Measurements from ENCODE around the gene PIKFYVE. TPM values are rescaled to one million over a fixed set of nuclear protein-coding genes. Genes with fewer than 3 reads are reported as not detected.

PIKFYVE gene
- total RNA-seq, 1 experiment from 2014 or later: 32.1 TPM

GRCh38 chr2:208326016-208326415, 60.0 kb downstream of the PIKFYVE start:
- POLR2A ChIA-PET (ENCODE audit: low non-redundant PET): no interaction called here
- Histone ChIP-seq H3K27me3 (replicated peaks; ENCODE audit: insufficient read depth, low read depth, low read length, poor library complexity) (no peaks in the 10 kb centered on the region), H3K4me1 (ENCODE audit: insufficient read depth, low read length, poor library complexity, severe bottlenecking) (no peaks in the 10 kb centered on the region), H3K27ac (ENCODE audit: low read depth, low read length, poor library complexity, severe bottlenecking) (no peak overlapping the region), H3K9me3 (ENCODE audit: low read depth, low read length, poor library complexity, severe bottlenecking) (no peaks in the 10 kb centered on the region), H3K36me3 (ENCODE audit: insufficient read depth, low read length, poor library complexity, severe bottlenecking) (peaks cover 25% of the 10 kb centered on the region), H3K4me3 (ENCODE audit: low read depth, low read length, poor library complexity, severe bottlenecking) (no peak overlapping the region)
- no peak for DNase-seq (ENCODE audit: low spot score)
- TF ChIP-seq CTCF (conservative IDR thresholded peaks at IDR 0.05; ENCODE audit: low read depth, low read length) (no peak), EZH2 (IDR thresholded peaks at IDR 0.05; ENCODE audit: borderline replicate concordance, low read depth, low read length, poor library complexity, severe bottlenecking) (no peak)
- CTCF ChIA-PET: no interaction called here
- intact Hi-C loops (cut with micrococcal nuclease; ENCODE audit: unreplicated experiment): no loop called here
- no TSS peak for BruUV-seq (replicated peaks)

DNA sequence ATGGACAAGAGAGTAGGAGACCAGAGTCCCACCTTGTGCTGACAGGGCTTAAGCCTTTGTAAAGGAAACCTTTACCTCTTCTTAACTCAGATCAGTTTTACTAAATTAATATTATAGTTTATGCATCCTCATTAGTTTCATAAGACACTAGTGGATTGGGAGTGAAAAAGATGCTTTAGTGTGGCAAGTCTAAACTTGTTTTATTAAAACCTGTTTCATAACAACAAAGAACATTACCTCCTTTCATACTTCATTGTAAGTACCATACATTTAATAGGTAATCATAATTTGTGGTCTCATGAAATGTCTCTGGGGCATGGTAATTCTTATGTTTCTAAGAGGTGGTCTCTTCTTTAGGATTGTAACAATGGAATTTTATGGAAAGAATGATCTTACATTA, 63.4 kb downstream of the PIKFYVE start:
- no peaks in the 10 kb centered on the region for H3K27me3 ChIP-seq (replicated peaks; ENCODE audit: insufficient read depth, low read depth, low read length, poor library complexity)
- TF ChIP-seq EZH2 (IDR thresholded peaks at IDR 0.05; ENCODE audit: borderline replicate concordance, low read depth, low read length, poor library complexity, severe bottlenecking) (no peak), CTCF (conservative IDR thresholded peaks at IDR 0.05; ENCODE audit: low read depth, low read length) (no peak)
- POLR2A ChIA-PET (ENCODE audit: low non-redundant PET): no interaction called here
- no peak for DNase-seq (ENCODE audit: low spot score)
- BruUV-seq (replicated peaks): no TSS peak
- intact Hi-C loops (cut with micrococcal nuclease; ENCODE audit: unreplicated experiment): no loop called here
- H3K4me1 ChIP-seq (ENCODE audit: insufficient read depth, low read length, poor library complexity, severe bottlenecking): no peaks in the 10 kb centered on the region
- H3K36me3 ChIP-seq (ENCODE audit: insufficient read depth, low read length, poor library complexity, severe bottlenecking): peaks cover 19% of the 10 kb centered on the region
- no peaks in the 10 kb centered on the region for H3K9me3 ChIP-seq (ENCODE audit: low read depth, low read length, poor library complexity, severe bottlenecking)
- CTCF ChIA-PET: no interaction called here
- no peak overlapping the region for H3K27ac ChIP-seq (ENCODE audit: low read depth, low read length, poor library complexity, severe bottlenecking)
- H3K4me3 ChIP-seq (ENCODE audit: low read depth, low read length, poor library complexity, severe bottlenecking): no peak overlapping the region

GRCh38 chr2:208334230-208334629, 68.2 kb downstream of the PIKFYVE start:
- intact Hi-C loops (cut with micrococcal nuclease; ENCODE audit: unreplicated experiment): no loop called here
- ChIA-PET CTCF (no interaction called here), POLR2A (ENCODE audit: low non-redundant PET) (no interaction called here)
- H3K36me3 ChIP-seq (ENCODE audit: insufficient read depth, low read length, poor library complexity, severe bottlenecking): peaks cover 32% of the 10 kb centered on the region
- H3K4me1 ChIP-seq (ENCODE audit: insufficient read depth, low read length, poor library complexity, severe bottlenecking): no peaks in the 10 kb centered on the region
- no peak for TF ChIP-seq EZH2 (IDR thresholded peaks at IDR 0.05; ENCODE audit: borderline replicate concordance, low read depth, low read length, poor library complexity, severe bottlenecking)
- TF ChIP-seq CTCF (conservative IDR thresholded peaks at IDR 0.05; ENCODE audit: low read depth, low read length): no peak
- H3K4me3 ChIP-seq (ENCODE audit: low read depth, low read length, poor library complexity, severe bottlenecking): no peak overlapping the region
- DNase-seq (ENCODE audit: low spot score): no peak
- no peaks in the 10 kb centered on the region for H3K9me3 ChIP-seq (ENCODE audit: low read depth, low read length, poor library complexity, severe bottlenecking)
- H3K27me3 ChIP-seq (replicated peaks; ENCODE audit: insufficient read depth, low read depth, low read length, poor library complexity): no peaks in the 10 kb centered on the region
- no peak overlapping the region for H3K27ac ChIP-seq (ENCODE audit: low read depth, low read length, poor library complexity, severe bottlenecking)
- BruUV-seq (replicated peaks): no TSS peak

Data from A673 (cell line).